ENCODE data around the gene MRPS35.
A peak's percentile ranks its signal among the peaks of the same experiment; 100 is the strongest.

MRPS35 gene

DNA sequence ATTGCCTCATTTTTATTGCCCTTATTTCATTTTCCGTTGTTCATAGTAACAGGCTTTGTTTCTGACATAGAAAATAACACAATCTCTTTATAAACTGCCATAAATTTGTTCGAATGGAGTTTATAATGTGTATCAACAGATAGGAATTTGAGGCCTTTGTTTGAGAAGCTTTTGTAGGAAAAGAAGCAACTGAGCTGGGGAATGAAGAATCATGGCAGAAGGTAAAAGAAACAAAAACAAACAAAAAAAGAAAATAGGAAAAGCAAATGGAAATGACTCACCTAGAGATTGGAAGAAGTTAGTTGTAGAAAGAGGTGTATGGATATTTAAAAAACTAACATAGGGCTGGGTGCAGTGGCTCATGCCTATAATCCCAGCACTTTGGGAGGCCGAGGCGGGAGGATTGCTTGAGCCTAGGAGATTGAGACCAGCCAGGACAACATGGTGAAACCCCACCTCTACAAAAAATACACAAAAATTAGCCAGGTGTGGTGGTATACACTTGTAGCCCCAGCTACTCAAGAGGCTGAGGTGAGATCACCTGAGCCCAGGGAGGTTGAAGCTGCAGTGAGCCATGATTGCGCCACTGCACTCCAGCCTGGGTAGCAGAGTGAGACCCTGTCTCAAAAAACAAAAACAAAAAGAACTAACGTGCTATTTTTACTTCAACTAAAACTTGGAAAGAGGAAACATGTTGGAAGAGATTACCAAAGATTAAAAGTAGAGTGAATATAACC lies 14.9 kb upstream of the MRPS35 start:
- Mint-ChIP-seq H3K27me3 (peaks cover 6% of the 10 kb centered on the region), H3K4me1 (ENCODE audit: low read depth) (no peaks in the 10 kb centered on the region), H3K4me3 (no peak overlapping the region), H3K9me3 (no peaks in the 10 kb centered on the region), H3K36me3 (ENCODE audit: low read depth) (peaks cover 12% of the 10 kb centered on the region), H3K27ac (no peak overlapping the region)

DNA sequence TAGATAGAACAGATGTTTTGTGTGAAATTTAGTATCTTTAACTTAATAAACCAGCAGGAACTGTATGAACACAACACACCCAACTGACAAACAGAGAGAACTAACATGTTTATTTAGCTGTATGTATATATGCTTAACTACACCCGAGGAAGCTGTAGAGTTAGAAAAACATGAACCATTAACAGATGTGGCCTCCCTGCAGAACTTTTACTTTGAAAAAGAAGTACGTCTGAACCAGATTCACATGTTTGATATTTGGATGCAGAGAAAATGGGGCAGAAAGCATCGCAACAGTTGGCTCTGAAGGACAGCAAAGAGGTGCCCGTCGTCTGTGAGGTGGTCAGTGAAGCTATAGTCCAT lies 14.4 kb upstream of the MRPS35 start, which contains the start of gene REP15:
Gene REP15, plus strand, starts transcription at position 155 of the 360 bp plus-strand sequence. Its CDS starts 116 bp downstream, at position 271.
- Mint-ChIP-seq H3K9me3 (no peaks in the 10 kb centered on the region), H3K4me3 (no peak within 1 kb of the TSS), H3K27me3 (peaks cover 6% of the 10 kb centered on the region), H3K36me3 (ENCODE audit: low read depth) (peaks cover 12% of the 10 kb centered on the region), H3K27ac (no peak within 1 kb of the TSS), H3K4me1 (ENCODE audit: low read depth) (no peaks in the 10 kb centered on the region)

DNA sequence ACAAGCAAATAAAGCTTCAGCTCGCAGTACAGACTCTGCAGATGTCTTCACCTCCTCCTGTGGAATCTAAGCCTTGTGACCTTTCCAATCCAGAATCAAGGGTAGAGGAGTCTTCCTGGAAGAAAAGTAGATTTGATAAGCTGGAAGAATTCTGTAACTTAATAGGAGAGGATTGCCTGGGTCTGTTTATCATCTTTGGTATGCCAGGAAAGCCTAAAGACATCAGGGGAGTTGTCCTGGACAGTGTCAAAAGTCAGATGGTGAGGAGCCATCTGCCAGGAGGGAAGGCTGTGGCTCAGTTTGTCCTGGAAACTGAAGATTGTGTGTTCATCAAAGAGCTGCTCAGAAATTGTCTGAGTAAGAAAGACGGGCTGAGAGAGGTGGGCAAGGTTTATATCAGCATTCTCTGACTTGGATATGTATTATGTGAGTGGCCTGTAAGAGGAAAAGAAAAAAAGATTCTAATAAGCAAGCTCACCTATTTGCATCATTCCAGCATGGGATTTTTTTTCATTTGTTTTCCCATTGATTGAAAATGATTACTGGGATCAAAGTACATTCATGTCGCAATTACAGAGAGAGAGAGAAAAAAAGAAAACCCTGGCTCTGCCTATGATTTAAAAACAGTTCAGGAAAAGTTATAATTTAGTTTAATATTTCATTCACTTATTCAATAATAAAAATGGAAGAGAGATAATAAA lies 13.6 kb upstream of the MRPS35 start:
- Mint-ChIP-seq H3K4me1 (ENCODE audit: low read depth) (no peaks in the 10 kb centered on the region), H3K27me3 (peaks cover 6% of the 10 kb centered on the region), H3K36me3 (ENCODE audit: low read depth) (peaks cover 7% of the 10 kb centered on the region), H3K27ac (no peak overlapping the region), H3K9me3 (no peaks in the 10 kb centered on the region), H3K4me3 (no peak overlapping the region)

DNA sequence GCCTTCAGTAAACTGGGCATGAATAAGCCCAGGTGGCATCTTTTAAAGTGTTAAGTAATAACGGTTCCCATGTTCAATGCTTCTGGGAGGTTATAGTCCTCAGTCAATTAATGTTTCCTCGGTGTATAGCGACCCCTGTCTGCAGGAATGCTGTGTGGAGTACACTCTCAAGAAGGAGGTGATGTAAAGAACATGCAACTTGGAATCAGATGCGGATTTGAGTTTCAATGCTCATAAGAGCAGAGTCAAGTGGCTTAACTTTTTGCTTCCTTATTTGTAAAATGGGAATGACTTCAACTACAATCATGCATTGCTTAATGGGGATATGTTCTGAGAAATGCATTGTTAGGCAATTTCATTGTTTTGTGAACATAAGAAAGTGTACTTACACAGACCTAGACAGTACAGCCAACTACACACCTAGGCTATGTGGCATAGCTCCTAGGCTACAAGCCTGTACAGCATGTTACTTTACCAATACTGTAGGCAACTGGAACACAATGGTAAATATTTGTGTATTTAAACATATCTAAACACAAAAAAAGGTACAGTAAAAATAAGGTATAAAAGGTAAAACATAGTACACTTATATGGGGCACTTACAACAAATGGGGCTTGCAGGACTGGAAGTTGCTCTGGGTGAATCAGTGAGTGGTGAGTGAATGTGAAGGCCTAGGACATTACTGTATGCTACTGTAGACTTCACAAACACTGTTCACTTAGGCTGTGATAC lies 6.7 kb upstream of the MRPS35 start:
- H3K9me3 Mint-ChIP-seq = no peaks in the 10 kb centered on the region
- no peaks in the 10 kb centered on the region for H3K4me1 Mint-ChIP-seq (ENCODE audit: low read depth)
- H3K27me3 Mint-ChIP-seq = peaks cover 12% of the 10 kb centered on the region
- H3K36me3 Mint-ChIP-seq (ENCODE audit: low read depth) = no peaks in the 10 kb centered on the region
- no peak overlapping the region for H3K27ac Mint-ChIP-seq
- no peak overlapping the region for H3K4me3 Mint-ChIP-seq

DNA sequence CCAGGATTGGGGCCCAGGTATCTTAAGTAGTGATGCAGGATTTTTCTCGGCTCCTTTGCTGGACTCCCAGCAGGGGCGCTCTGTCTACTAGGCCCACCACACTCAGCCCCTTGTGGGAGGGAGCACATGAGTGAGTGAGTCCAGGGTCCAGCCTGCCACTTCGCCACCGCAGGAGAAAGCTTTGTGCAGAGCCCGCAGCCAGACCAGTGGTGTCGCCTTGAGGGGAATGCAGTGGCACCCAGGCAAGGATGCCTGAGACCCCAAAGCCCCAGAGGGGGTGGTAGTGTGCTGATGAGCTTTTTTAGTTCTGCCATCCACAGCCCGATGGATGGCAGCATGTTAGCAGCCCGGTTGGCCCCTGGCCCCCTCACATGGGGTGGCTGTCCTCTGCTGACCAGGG lies 5.4 kb upstream of the MRPS35 start:
- H3K27me3 Mint-ChIP-seq = peaks cover 9% of the 10 kb centered on the region
- no peaks in the 10 kb centered on the region for H3K36me3 Mint-ChIP-seq (ENCODE audit: low read depth)
- H3K27ac Mint-ChIP-seq = no peak overlapping the region
- H3K4me3 Mint-ChIP-seq = no peak overlapping the region
- H3K9me3 Mint-ChIP-seq = no peaks in the 10 kb centered on the region
- H3K4me1 Mint-ChIP-seq (ENCODE audit: low read depth) = peaks cover 5% of the 10 kb centered on the region

DNA sequence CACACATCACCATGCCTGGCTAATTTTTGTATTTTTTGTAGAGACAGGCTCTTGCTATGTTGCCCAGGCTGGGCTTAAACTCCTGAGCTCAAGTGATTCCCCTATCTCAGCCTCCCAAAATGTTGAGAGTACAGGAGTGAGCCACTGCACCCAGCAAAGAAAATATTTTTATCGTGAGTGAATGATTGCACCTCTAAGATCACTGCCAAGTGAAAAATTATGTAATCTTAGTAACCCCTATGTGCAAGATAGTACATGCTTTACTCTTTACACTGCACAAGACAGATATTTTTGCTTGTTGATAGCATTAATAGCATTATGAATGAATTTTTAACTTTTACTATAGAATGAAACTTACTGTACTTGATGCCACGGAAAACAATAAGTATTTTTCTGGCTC lies 3.4 kb upstream of the MRPS35 start:
- Mint-ChIP-seq H3K9me3 (no peaks in the 10 kb centered on the region), H3K27me3 (peaks cover 5% of the 10 kb centered on the region), H3K36me3 (ENCODE audit: low read depth) (peaks cover 8% of the 10 kb centered on the region), H3K27ac (no peak overlapping the region), H3K4me1 (ENCODE audit: low read depth) (peaks cover 21% of the 10 kb centered on the region), H3K4me3 (no peak overlapping the region)

DNA sequence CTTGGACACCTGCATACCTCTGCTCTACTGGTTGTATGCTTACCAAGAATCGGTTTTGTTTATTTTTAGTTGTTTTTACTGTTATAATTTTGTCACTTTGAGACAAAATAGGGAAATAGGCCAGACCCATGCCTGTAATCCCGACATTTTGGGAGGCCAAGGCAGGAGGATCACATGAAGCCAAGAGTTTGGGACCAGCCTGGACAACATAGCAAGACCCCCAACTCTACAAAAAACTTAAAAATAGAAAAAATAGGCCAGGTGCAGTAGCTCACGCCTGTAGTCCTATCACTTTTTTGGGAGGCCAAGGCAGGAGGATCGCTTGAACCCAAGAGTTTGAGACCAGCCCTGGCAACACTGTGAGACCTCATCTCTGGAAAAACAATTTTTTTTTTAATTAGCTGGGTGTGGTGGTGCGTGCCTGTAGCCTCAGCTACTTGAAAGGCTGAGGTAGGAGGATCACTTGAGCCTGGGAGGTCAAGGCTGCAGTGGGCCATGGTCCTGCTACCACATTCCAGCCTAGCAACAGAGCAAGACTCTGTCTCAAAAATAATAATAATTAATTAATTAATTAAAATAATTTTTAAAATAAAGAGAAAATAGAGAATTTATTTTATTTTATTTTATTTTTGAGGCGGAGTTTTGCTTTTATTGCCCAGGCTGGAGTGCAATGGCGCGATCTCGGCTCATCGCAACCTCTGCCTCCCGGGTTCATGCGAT lies 1.3 kb upstream of the MRPS35 start:
- no peak overlapping the region for H3K27ac Mint-ChIP-seq
- H3K4me3 Mint-ChIP-seq = peak overlapping the region; percentile 23
- H3K36me3 Mint-ChIP-seq (ENCODE audit: low read depth) = peaks cover 20% of the 10 kb centered on the region
- peaks cover 5% of the 10 kb centered on the region for H3K27me3 Mint-ChIP-seq
- H3K9me3 Mint-ChIP-seq = no peaks in the 10 kb centered on the region
- peaks cover 35% of the 10 kb centered on the region for H3K4me1 Mint-ChIP-seq (ENCODE audit: low read depth)

DNA sequence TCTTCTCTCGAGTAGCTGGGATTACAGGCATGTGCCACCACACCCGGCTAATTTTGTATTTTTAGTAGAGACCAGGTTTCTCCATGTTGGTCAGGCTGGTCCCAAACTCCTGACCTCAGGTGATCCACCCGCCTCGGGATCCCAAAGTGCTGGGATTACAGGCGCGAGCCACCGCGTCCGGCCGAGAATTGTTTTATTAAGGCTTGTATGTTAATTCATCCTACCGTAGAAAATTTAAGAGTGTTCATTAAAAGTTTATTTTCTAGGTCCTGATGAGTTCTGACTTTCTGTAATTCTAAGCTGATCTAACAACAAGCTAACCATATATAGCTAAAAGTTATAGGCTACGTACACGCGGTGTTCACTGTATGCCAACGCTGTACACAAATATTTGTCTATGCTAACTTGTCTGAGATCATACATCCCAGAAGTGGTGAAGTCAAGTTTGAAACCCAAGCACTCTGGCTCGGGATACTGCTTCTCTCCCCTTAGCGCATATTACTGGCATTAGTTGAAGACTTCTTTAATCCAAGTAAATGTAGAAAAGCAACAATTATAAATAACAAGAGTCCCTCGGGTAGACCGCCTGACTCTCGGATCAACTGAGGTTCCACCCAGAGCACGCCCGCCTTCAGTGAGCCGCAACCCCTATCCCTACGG lies 570 bp upstream of the MRPS35 start:
- H3K27me3 Mint-ChIP-seq = peaks cover 5% of the 10 kb centered on the region
- H3K36me3 Mint-ChIP-seq (ENCODE audit: low read depth) = peaks cover 24% of the 10 kb centered on the region
- peak overlapping the region; percentile 99 for H3K4me3 Mint-ChIP-seq
- peak overlapping the region; percentile 95 for H3K27ac Mint-ChIP-seq
- H3K9me3 Mint-ChIP-seq = no peaks in the 10 kb centered on the region
- peaks cover 35% of the 10 kb centered on the region for H3K4me1 Mint-ChIP-seq (ENCODE audit: low read depth)

DNA sequence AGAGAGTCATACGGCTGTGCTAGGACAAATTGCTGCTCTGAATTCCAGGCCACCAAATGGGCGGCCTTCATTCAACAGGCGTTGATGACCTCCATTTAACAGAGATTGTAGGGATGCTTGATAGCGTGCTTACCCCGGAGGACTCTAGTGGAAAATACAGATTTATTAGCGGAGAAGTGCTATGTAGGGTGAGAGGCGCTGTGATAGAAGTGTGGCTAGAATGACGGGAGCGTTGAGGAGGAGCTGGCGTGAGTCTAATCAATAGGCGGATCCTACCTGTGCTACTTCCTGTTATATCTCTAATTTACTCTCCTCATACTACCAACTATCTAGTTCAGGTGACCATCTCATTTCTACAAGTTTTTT lies 668 bp downstream of the MRPS35 start:
- Mint-ChIP-seq H3K4me3 (peak overlapping the region; percentile 99), H3K27me3 (peaks cover 5% of the 10 kb centered on the region), H3K9me3 (no peaks in the 10 kb centered on the region), H3K36me3 (ENCODE audit: low read depth) (peaks cover 31% of the 10 kb centered on the region), H3K4me1 (ENCODE audit: low read depth) (peaks cover 35% of the 10 kb centered on the region), H3K27ac (peak overlapping the region; percentile 95)

DNA sequence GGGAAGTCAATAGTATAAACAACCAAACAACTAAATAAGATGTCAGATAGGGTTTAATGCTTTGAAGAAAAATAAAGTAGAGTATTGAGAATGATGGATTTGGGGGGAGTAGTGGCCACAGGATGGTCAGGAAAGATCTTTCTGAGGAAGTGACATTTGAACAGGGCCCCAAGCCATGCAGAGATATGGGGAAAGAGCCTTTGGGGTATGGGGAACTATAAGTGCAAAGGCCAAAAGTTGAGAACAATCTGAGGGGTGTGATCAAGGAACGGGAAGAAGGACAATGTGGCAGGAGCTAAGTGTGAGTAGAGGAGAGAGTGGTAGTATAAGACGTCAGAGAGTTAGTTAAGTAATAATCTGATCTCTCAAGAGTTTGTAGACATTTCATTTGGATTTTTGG lies 1.3 kb downstream of the MRPS35 start:
- Mint-ChIP-seq H3K4me3 (peak overlapping the region; percentile 99), H3K27me3 (peaks cover 5% of the 10 kb centered on the region), H3K9me3 (no peaks in the 10 kb centered on the region), H3K4me1 (ENCODE audit: low read depth) (peaks cover 35% of the 10 kb centered on the region), H3K36me3 (ENCODE audit: low read depth) (peaks cover 32% of the 10 kb centered on the region), H3K27ac (peak overlapping the region; percentile 95)

DNA sequence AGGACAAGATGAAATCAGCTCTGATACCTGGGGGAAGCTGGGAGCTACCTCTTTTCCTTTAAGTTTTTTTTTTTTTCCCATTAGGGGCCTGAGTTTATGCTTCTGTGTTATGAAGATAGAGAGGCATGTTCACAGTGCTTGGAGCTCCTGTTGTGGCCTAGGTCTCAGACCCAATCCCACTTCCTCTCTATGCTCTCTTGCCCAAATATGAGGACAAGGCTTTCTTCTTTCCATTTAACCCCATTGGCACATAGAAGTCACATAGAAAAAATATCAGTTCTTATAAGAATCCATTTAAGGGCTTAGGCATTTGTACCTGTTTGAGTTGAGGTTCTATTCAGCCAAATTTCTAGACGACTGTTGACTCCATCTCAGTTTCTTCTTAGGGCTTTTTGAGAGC lies 12.6 kb downstream of the MRPS35 start:
- Mint-ChIP-seq H3K4me3 (no peak overlapping the region), H3K36me3 (ENCODE audit: low read depth) (peaks cover 63% of the 10 kb centered on the region), H3K27me3 (no peaks in the 10 kb centered on the region), H3K27ac (no peak overlapping the region), H3K9me3 (no peaks in the 10 kb centered on the region), H3K4me1 (ENCODE audit: low read depth) (peaks cover 3% of the 10 kb centered on the region)

DNA sequence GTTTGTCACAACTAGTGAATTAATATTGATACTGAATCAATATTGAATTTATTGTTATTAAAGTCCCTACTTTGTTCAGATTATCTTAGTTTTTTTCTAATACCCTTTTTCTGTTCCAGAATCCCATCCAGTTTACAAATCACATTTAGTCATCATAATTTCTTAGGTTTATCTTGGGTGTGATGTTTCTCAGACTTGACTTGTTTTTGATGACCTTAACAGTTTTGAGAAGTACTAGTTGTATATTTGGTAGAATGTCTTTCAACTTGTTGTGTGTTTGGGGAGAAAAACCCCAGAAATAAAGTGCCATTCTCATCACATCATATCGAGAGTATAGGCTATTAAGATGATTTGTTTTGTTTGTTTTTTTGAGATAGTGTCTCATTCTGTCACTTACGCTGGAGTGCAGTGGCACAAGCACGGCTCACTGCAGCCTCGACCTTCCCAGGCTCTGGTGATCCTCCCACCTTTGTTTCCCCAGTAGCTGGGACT lies 19.5 kb downstream of the MRPS35 start:
- Mint-ChIP-seq H3K36me3 (ENCODE audit: low read depth) (peaks cover 57% of the 10 kb centered on the region), H3K9me3 (no peaks in the 10 kb centered on the region), H3K4me1 (ENCODE audit: low read depth) (no peaks in the 10 kb centered on the region), H3K27me3 (no peaks in the 10 kb centered on the region), H3K4me3 (no peak overlapping the region), H3K27ac (no peak overlapping the region)

DNA sequence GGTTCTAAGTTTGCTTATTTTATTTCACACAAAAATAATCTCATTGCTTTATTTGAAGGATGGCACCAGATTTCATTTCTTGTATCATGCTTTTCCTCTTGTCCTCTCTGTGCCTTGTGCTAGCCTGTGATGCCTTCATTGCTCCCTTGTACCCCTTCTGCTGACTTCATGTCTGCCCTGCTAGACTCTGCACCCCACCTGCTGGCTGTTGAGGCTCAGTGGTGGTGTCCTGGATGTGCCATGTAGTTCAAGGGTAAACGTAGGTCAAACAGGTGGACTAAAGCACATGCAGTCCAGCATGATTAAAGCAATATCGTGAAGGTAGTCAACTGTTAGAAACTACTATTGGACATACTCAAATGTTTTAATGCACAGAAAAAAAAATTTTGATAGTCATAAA lies 21.6 kb downstream of the MRPS35 start:
- no peak overlapping the region for H3K4me3 Mint-ChIP-seq

DNA sequence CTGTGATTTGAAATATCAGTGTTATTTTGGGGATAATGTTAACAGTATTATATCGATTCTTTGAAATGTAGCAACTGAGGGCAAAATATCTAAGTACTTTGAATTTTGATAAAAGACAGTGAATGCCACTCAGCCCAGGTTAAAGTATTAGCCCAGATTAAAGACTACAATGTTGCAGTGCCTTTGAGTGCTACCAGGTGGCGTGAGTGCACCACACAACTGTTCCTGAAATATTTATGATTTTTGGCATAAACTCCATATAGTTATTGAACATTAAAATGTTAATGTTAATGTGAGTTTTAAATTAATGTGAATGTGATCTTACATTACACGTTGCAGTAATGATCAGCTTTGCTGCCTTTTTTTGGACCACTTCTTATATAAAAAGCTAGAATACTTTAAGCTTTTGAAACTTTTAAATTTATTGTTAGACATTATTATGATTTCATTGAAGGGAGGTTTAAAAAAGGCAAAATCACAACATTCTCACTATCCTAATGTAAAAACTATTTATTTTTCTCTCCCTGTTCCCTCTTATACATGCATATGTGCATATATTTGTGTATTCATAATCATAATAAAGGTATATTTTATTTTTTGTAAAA lies 22.5 kb downstream of the MRPS35 start:
- Mint-ChIP-seq H3K9me3 (no peaks in the 10 kb centered on the region), H3K27ac (no peak overlapping the region), H3K27me3 (no peaks in the 10 kb centered on the region), H3K4me3 (no peak overlapping the region), H3K36me3 (ENCODE audit: low read depth) (peaks cover 60% of the 10 kb centered on the region), H3K4me1 (ENCODE audit: low read depth) (no peaks in the 10 kb centered on the region)

More for the DNA sequence above, 21.6 kb downstream of the MRPS35 start:
- H3K27me3 Mint-ChIP-seq = no peaks in the 10 kb centered on the region
- no peaks in the 10 kb centered on the region for H3K4me1 Mint-ChIP-seq (ENCODE audit: low read depth)
- no peaks in the 10 kb centered on the region for H3K9me3 Mint-ChIP-seq
- no peak overlapping the region for H3K27ac Mint-ChIP-seq
- H3K36me3 Mint-ChIP-seq (ENCODE audit: low read depth) = peaks cover 56% of the 10 kb centered on the region

Measured in stimulated activated naive CD8-positive, alpha-beta T cell treated with anti-CD3 and anti-CD28 coated beads, Interleukin-15, Interleukin-2, amounts not matched to agents 100 ng/mL and 50 ng/mL, for 24 hours (primary cell).